Psoas muscle (tissue), 8 donors: Measurements from ENCODE around the gene TANK. TPM values are rescaled to one million over a fixed set of nuclear protein-coding genes. Genes with fewer than 3 reads are reported as not detected.

Experiments
- ATAC-seq, 4 donors: fragments of 200-7000 bp; cut with Tn5 transposase; one replicate each; pipeline ENCODE4 v1.9.1; 2020; ENCODE audit warnings: moderate library complexity in 3 of 4, mild to moderate bottlenecking in 2 of 4
- DNase-seq, 2 donors: peaks; one replicate each; pipeline ENCODE4 v3.0.0-alpha.2; 2020
- H3K27ac ChIP-seq: fragments of 200-600 bp; one replicate; pipeline ENCODE4 v1.8.0; 2022
- H3K27me3 ChIP-seq, 3 donors: fragments of 200-600 bp in 1 of 3; one replicate each; pipeline versions ENCODE4 v1.6.1 to v1.8.0; 2013 to 2022; ENCODE audit warnings: low read length in 2 of 3, mild to moderate bottlenecking in 2 of 3, moderate library complexity in 1 of 3; ENCODE audit not compliant: insufficient read depth in 3 of 3
- H3K36me3 ChIP-seq, 2 donors: fragments of 200-600 bp in 1 of 2; one replicate each; pipeline versions ENCODE4 v1.6.1 to v1.8.0; 2013 to 2022; ENCODE audit warnings: low read depth in 1 of 2, mild to moderate bottlenecking in 1 of 2, moderate library complexity in 1 of 2; ENCODE audit not compliant: insufficient read depth in 1 of 2
- H3K4me1 ChIP-seq: fragments of 200-600 bp; one replicate; pipeline ENCODE4 v1.8.0; 2022
- H3K4me3 ChIP-seq: fragments of 200-600 bp; one replicate; pipeline ENCODE4 v1.8.0; 2022; ENCODE audit warnings: mild to moderate bottlenecking
- H3K9me3 ChIP-seq: fragments of 200-600 bp; one replicate; pipeline ENCODE4 v1.8.0; 2022
- CTCF ChIP-seq: fragments of 200-600 bp; IDR thresholded peaks from one replicate; pipeline ENCODE4 v1.8.0; 2022; ENCODE audit warnings: antibody characterized with exemption
- WGBS, 3 donors: extraction: QIAGEN DNeasy Blood & Tissue Kit; methylation state at CpG; one replicate each; pipeline versions ENCODE4 v1.1.6 to v1.1.7; 2013; 5-methylcytosine and 5-hydroxymethylcytosine counted together
- intact Hi-C, 2 donors: fragments of 100-400 bp; cut with DNase I; formaldehyde crosslinking; loops; one replicate each; pipeline versions ENCODE4 v1.11.0 to v1.14.2; 2022
- polyA plus RNA-seq, 3 donors: library from polyadenylated mRNA; stranded (reverse); fragments of 200-250 nt; gene quantifications; one replicate each; pipeline ENCODE4 v1.2.3, GENCODE V29; 2013
- total RNA-seq, 4 donors: library from RNA; stranded (reverse); fragmentation: NEBNext Ultra II Directional in 2 of 4; extraction: Animal tissue kit (Norgen Biotek cat#: 25700) in 2 of 4; gene quantifications; one replicate each; pipeline versions ENCODE4 v1.2.1 to v1.2.4, GENCODE V29; 2021 to 2023
- donor health status: healthy with polysubstance abuse.
- donor health status: DM: no; HTN: no; CAD: no; lungs with moderate emphysema.
- donor health status: Bipolar disorder and iron deficiency.
- donor health status: healthy.
- donor health status: DM: yes; HTN: yes; CAD: no.
- donor health status: DM: no; HTN: no; CAD: no.
- donor health status: DM: no; HTN: no; CAD: no.
- donor health status: DM: yes; HTN: yes; CAD: no.

Gene TANK
- total and polyA plus RNA-seq, 7 donors = 39.6 to 75.7 (median 57.2) TPM

- Histone ChIP-seq H3K9me3 (no peaks in the 10 kb centered on the region), H3K4me1 (no peaks in the 10 kb centered on the region), H3K27me3 (peaks cover 0 to 4% (median 0%) of the 10 kb centered on the region in 3 donors), H3K4me3 (no peak overlapping the region), H3K36me3 (no peaks in the 10 kb centered on the region), H3K27ac (no peak overlapping the region)
- DNase-seq (no peak), ATAC-seq (peak; percentile 61 to 82 (median 76))
- intact Hi-C loops = loop anchor here in 1 of 2 donors (2.0 kb wide), 1 partner anchor 20 kb away; no protein-coding TSS in a partner anchor
- WGBS, 3 donors = 26 to 35% (median 31%) methylated on average over 2 of the region's 2 CpGs
- peak; percentile 63 for TF ChIP-seq CTCF
Measured at GRCh38 chr2:161250864-161251436, 90.7 kb downstream of the TANK start.

- intact Hi-C loops = no loop called here
- WGBS, 3 donors = 79 to 86% (median 82%) methylated on average over 8 of the region's 8 CpGs
Measured at GRCh38 chr2:161257123-161257952, 97.1 kb downstream of the TANK start.

GRCh38 chr2:161265874-161266273 lies 105.6 kb downstream of the TANK start:
- DNase-seq = no peak
- Histone ChIP-seq H3K4me3 (no peak overlapping the region), H3K27ac (no peak overlapping the region), H3K9me3 (no peaks in the 10 kb centered on the region), H3K4me1 (no peaks in the 10 kb centered on the region), H3K36me3 (no peaks in the 10 kb centered on the region), H3K27me3 (peaks cover 0 to 3% (median 0%) of the 10 kb centered on the region in 3 donors)
- intact Hi-C loops = no loop called here
- no peak for TF ChIP-seq CTCF
- WGBS, 3 donors = 95 to 97% (median 96%) methylated on average over 11 of the region's 11 CpGs
- no peak for ATAC-seq

More at GRCh38 chr2:161257123-161257952, 97.1 kb downstream of the TANK start:
- H3K27ac ChIP-seq = no peak overlapping the region
- H3K4me1 ChIP-seq = no peaks in the 10 kb centered on the region
- no peaks in the 10 kb centered on the region for H3K27me3 ChIP-seq
- H3K4me3 ChIP-seq = no peak overlapping the region
- ATAC-seq (no peak), DNase-seq (no peak)
- no peak for TF ChIP-seq CTCF
- H3K36me3 ChIP-seq = no peaks in the 10 kb centered on the region
- H3K9me3 ChIP-seq = no peaks in the 10 kb centered on the region

GRCh38 chr2:161269111-161269510 lies 108.9 kb downstream of the TANK start:
- H3K4me3 ChIP-seq = no peak overlapping the region
- H3K36me3 ChIP-seq = no peaks in the 10 kb centered on the region
- ATAC-seq = peak in 3 of 4 donors; percentile 58 to 85 (median 80)
- no peaks in the 10 kb centered on the region for H3K9me3 ChIP-seq
- H3K27me3 ChIP-seq = peaks cover 0 to 3% (median 0%) of the 10 kb centered on the region in 3 donors
- no peak for TF ChIP-seq CTCF
- 73 to 84% (median 77%) methylated on average over 3 of the region's 3 CpGs for WGBS, 3 donors
- no peaks in the 10 kb centered on the region for H3K4me1 ChIP-seq
- H3K27ac ChIP-seq = no peak overlapping the region
- intact Hi-C loops = no loop called here
- DNase-seq = no peak
